HAP-1 (cell line): ENCODE data around the gene BCOR.

ENCODE experiments used
- DNase-seq, 2 experiments: peaks; one replicate each; pipeline ENCODE4 v3.0.0-alpha.2; 2016 to 2020; ENCODE audit warnings: low spot score in 2 of 2
- H3K27me3 ChIP-seq: fragments of 250-450 bp; sonication (Bioruptor Pico); 2 replicates; pipeline ENCODE4 v1.5.1; 2020; ENCODE audit warnings: low read depth, mild to moderate bottlenecking, moderate library complexity
- H3K36me3 ChIP-seq: fragments of 250-450 bp; sonication (Bioruptor Pico); replicated peaks from 2 replicates; pipeline ENCODE4 v1.5.1; 2020; ENCODE audit warnings: mild to moderate bottlenecking
- H3K4me1 ChIP-seq: fragments of 250-450 bp; sonication (Bioruptor Pico); 2 replicates; pipeline ENCODE4 v1.5.1; 2020; ENCODE audit warnings: mild to moderate bottlenecking
- H3K4me3 ChIP-seq: fragments of 250-450 bp; sonication (Bioruptor Pico); 2 replicates; pipeline ENCODE4 v1.5.1; 2020; ENCODE audit warnings: mild to moderate bottlenecking, moderate library complexity
- H3K9me3 ChIP-seq: fragments of 250-450 bp; sonication (Bioruptor Pico); 2 replicates; pipeline ENCODE4 v1.5.1; 2020; ENCODE audit warnings: mild to moderate bottlenecking, moderate library complexity
- in situ Hi-C: fragments of 300-500 bp; cut with MboI; formaldehyde crosslinking; loops from 3 replicates; pipeline ENCODE4 v1.14.3; 2020; ENCODE audit warnings: low sequenced_read_pairs, inconsistent platforms, mixed read lengths

The BCOR gene

GRCh38 chrX:40065296-40066046 lies 32.3 kb downstream of the BCOR start:
- in situ Hi-C loops = no loop called here
- H3K4me1 ChIP-seq = no peaks in the 10 kb centered on the region
- no peak overlapping the region for H3K4me3 ChIP-seq
- H3K9me3 ChIP-seq = no peaks in the 10 kb centered on the region
- DNase-seq = no peak
- peaks cover 93% of the 10 kb centered on the region for H3K36me3 ChIP-seq
- H3K27me3 ChIP-seq = no peaks in the 10 kb centered on the region

- DNase-seq = no peak
- Histone ChIP-seq H3K9me3 (no peaks in the 10 kb centered on the region), H3K4me3 (no peak overlapping the region), H3K36me3 (peaks cover 93% of the 10 kb centered on the region), H3K27me3 (no peaks in the 10 kb centered on the region), H3K4me1 (no peaks in the 10 kb centered on the region)
- in situ Hi-C loops = no loop called here
These were observed 33.6 kb downstream of the BCOR start for GRCh38 chrX:40064055-40064597.

- H3K4me1 ChIP-seq = no peaks in the 10 kb centered on the region
These were observed 34.2 kb downstream of the BCOR start for GRCh38 chrX:40063555-40063954.

GRCh38 chrX:40062525-40063155 lies 35.1 kb downstream of the BCOR start:
- in situ Hi-C loops = no loop called here

More at GRCh38 chrX:40063555-40063954, 34.2 kb downstream of the BCOR start:
- peaks cover 93% of the 10 kb centered on the region for H3K36me3 ChIP-seq
- in situ Hi-C loops = no loop called here
- DNase-seq = no peak
- H3K4me3 ChIP-seq = no peak overlapping the region
- no peaks in the 10 kb centered on the region for H3K9me3 ChIP-seq
- no peaks in the 10 kb centered on the region for H3K27me3 ChIP-seq

GRCh38 chrX:40061871-40062524 lies 35.8 kb downstream of the BCOR start:
- Histone ChIP-seq H3K27me3 (no peaks in the 10 kb centered on the region), H3K36me3 (peaks cover 93% of the 10 kb centered on the region), H3K9me3 (no peaks in the 10 kb centered on the region), H3K4me1 (no peaks in the 10 kb centered on the region), H3K4me3 (no peak overlapping the region)
- in situ Hi-C loops = no loop called here
- no peak for DNase-seq

More at GRCh38 chrX:40062525-40063155, 35.1 kb downstream of the BCOR start:
- Histone ChIP-seq H3K27me3 (no peaks in the 10 kb centered on the region), H3K9me3 (no peaks in the 10 kb centered on the region), H3K36me3 (peaks cover 93% of the 10 kb centered on the region), H3K4me3 (no peak overlapping the region), H3K4me1 (no peaks in the 10 kb centered on the region)
- DNase-seq = no peak

- Histone ChIP-seq H3K36me3 (peaks cover 96% of the 10 kb centered on the region), H3K4me1 (no peaks in the 10 kb centered on the region), H3K4me3 (no peak overlapping the region), H3K27me3 (no peaks in the 10 kb centered on the region), H3K9me3 (no peaks in the 10 kb centered on the region)
- in situ Hi-C loops = no loop called here
- DNase-seq = no peak
These were observed 36.8 kb downstream of the BCOR start for GRCh38 chrX:40061005-40061404.

- Histone ChIP-seq H3K36me3 (peaks cover 96% of the 10 kb centered on the region), H3K27me3 (no peaks in the 10 kb centered on the region), H3K4me3 (no peak overlapping the region), H3K9me3 (no peaks in the 10 kb centered on the region), H3K4me1 (no peaks in the 10 kb centered on the region)
- no peak for DNase-seq
- in situ Hi-C loops = no loop called here
These were observed 37.4 kb downstream of the BCOR start for GRCh38 chrX:40060356-40060845.

- no peak overlapping the region for H3K4me3 ChIP-seq
- no peaks in the 10 kb centered on the region for H3K4me1 ChIP-seq
- peaks cover 96% of the 10 kb centered on the region for H3K36me3 ChIP-seq
- no peaks in the 10 kb centered on the region for H3K27me3 ChIP-seq
- H3K9me3 ChIP-seq = no peaks in the 10 kb centered on the region
- in situ Hi-C loops = no loop called here
- DNase-seq = no peak
These were observed 39.0 kb downstream of the BCOR start for GRCh38 chrX:40058719-40059118.

- peaks cover 98% of the 10 kb centered on the region for H3K36me3 ChIP-seq
- H3K4me3 ChIP-seq = no peak overlapping the region
- no peaks in the 10 kb centered on the region for H3K27me3 ChIP-seq
- peaks cover 5% of the 10 kb centered on the region for H3K9me3 ChIP-seq
- in situ Hi-C loops = no loop called here
- H3K4me1 ChIP-seq = no peaks in the 10 kb centered on the region
- no peak for DNase-seq
These were observed 40.4 kb downstream of the BCOR start for GRCh38 chrX:40057405-40057804.

GRCh38 chrX:40056420-40056819 lies 41.3 kb downstream of the BCOR start:
- H3K36me3 ChIP-seq = peaks cover 99% of the 10 kb centered on the region
- no peak overlapping the region for H3K4me3 ChIP-seq
- DNase-seq = no peak
- no peaks in the 10 kb centered on the region for H3K4me1 ChIP-seq
- no peaks in the 10 kb centered on the region for H3K27me3 ChIP-seq
- in situ Hi-C loops = no loop called here
- peaks cover 7% of the 10 kb centered on the region for H3K9me3 ChIP-seq

GRCh38 chrX:40055495-40055894 lies 42.3 kb downstream of the BCOR start:
- peaks cover 14% of the 10 kb centered on the region for H3K9me3 ChIP-seq
- no peaks in the 10 kb centered on the region for H3K27me3 ChIP-seq
- in situ Hi-C loops = no loop called here
- no peak overlapping the region for H3K4me3 ChIP-seq
- DNase-seq = no peak
- no peaks in the 10 kb centered on the region for H3K4me1 ChIP-seq
- peaks cover 99% of the 10 kb centered on the region for H3K36me3 ChIP-seq

GRCh38 chrX:40054793-40055192 lies 43.0 kb downstream of the BCOR start:
- no peak for DNase-seq
- H3K4me1 ChIP-seq = no peaks in the 10 kb centered on the region
- peaks cover 17% of the 10 kb centered on the region for H3K9me3 ChIP-seq
- no peak overlapping the region for H3K4me3 ChIP-seq
- no peaks in the 10 kb centered on the region for H3K27me3 ChIP-seq
- in situ Hi-C loops = no loop called here
- H3K36me3 ChIP-seq = peaks cover 99% of the 10 kb centered on the region

GRCh38 chrX:40050532-40050931 lies 47.2 kb downstream of the BCOR start:
- DNase-seq = no peak
- H3K4me3 ChIP-seq = no peak overlapping the region
- no peaks in the 10 kb centered on the region for H3K4me1 ChIP-seq
- in situ Hi-C loops = no loop called here
- peaks cover 76% of the 10 kb centered on the region for H3K36me3 ChIP-seq
- peaks cover 20% of the 10 kb centered on the region for H3K9me3 ChIP-seq
- H3K27me3 ChIP-seq = no peaks in the 10 kb centered on the region
